ENCODE data around the gene CARD8.

DNA sequence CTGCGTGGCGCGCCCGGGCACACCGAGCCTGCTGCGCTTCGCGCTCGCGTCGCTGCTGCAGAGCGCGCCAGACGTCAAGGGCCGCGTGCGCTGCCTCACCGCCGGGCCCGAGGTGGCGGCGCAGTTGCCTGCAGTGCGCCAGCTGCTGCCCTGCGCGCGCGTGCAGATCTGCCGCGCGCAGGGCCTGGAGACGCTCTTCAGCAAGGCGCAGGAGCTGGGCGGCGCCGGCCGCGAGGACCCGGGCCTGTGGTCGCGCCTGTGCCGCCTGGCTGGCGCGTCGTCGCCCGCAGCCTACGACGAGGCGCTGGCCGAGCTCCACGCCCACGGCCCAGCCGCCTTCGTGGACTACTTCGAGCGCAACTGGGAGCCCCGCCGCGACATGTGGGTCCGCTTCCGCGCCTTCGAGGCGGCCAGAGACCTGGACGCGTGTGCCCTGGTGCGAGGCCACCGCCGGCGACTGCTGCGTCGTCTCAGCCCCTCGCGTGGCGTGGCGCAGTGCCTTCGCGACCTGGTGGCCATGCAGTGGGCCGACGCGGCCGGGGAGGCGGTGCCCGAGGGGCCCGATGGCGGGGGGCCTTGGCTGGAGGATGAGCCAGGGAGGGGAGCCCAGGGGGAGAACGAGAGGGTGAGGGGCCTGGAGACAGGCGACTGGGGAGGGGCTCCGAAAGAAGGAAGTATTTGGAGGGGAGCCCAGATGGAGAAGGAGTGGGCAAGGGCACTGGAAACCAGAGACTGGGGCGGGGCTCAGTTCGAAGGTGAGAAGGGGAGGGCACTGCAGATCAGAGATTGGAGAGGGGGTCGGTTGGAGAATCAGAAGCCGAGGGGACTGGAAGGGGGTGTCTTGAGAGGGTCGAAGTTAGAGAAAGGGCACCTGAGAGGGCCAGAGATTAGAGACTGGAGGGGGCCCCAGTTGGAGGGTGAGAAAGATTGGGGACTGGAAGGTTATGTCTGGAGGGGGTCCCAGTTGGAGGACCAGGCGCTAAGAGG is 60.6 kb downstream of the CARD8 start:
- TF ChIP-seq FOXK1 (CRISPR knock-in tag; IDR thresholded peaks at IDR 0.05) (no peak), JUN (CRISPR knock-in tag; IDR thresholded peaks at IDR 0.05) (no peak), SMAD3 (CRISPR knock-in tag; IDR thresholded peaks at IDR 0.05; ENCODE audit: borderline replicate concordance) (no peak), CREB1 (CRISPR knock-in tag; IDR thresholded peaks at IDR 0.05) (no peak), NR3C1 (CRISPR knock-in tag; conservative IDR thresholded peaks at IDR 0.05; ENCODE audit: low read depth) (no peak), ETV6 (CRISPR knock-in tag; IDR thresholded peaks at IDR 0.05) (no peak)
- TF ChIP-seq, protein P1, sequence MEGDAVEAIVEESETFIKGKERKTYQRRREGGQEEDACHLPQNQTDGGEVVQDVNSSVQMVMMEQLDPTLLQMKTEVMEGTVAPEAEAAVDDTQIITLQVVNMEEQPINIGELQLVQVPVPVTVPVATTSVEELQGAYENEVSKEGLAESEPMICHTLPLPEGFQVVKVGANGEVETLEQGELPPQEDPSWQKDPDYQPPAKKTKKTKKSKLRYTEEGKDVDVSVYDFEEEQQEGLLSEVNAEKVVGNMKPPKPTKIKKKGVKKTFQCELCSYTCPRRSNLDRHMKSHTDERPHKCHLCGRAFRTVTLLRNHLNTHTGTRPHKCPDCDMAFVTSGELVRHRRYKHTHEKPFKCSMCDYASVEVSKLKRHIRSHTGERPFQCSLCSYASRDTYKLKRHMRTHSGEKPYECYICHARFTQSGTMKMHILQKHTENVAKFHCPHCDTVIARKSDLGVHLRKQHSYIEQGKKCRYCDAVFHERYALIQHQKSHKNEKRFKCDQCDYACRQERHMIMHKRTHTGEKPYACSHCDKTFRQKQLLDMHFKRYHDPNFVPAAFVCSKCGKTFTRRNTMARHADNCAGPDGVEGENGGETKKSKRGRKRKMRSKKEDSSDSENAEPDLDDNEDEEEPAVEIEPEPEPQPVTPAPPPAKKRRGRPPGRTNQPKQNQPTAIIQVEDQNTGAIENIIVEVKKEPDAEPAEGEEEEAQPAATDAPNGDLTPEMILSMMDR (IDR thresholded peaks at IDR 0.05) = no peak
- TF ChIP-seq, protein P2, sequence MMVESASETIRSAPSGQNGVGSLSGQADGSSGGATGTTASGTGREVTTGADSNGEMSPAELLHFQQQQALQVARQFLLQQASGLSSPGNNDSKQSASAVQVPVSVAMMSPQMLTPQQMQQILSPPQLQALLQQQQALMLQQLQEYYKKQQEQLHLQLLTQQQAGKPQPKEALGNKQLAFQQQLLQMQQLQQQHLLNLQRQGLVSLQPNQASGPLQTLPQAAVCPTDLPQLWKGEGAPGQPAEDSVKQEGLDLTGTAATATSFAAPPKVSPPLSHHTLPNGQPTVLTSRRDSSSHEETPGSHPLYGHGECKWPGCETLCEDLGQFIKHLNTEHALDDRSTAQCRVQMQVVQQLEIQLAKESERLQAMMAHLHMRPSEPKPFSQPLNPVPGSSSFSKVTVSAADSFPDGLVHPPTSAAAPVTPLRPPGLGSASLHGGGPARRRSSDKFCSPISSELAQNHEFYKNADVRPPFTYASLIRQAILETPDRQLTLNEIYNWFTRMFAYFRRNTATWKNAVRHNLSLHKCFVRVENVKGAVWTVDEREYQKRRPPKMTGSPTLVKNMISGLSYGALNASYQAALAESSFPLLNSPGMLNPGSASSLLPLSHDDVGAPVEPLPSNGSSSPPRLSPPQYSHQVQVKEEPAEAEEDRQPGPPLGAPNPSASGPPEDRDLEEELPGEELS (CRISPR knock-in tag; IDR thresholded peaks at IDR 0.05) = 0 out of 2 replicates have a peak, but pooled peaks have one; percentile 43
- TF ChIP-seq, protein P3, sequence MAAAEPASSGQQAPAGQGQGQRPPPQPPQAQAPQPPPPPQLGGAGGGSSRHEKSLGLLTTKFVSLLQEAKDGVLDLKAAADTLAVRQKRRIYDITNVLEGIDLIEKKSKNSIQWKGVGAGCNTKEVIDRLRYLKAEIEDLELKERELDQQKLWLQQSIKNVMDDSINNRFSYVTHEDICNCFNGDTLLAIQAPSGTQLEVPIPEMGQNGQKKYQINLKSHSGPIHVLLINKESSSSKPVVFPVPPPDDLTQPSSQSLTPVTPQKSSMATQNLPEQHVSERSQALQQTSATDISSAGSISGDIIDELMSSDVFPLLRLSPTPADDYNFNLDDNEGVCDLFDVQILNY (CRISPR knock-in tag; IDR thresholded peaks at IDR 0.05) = no peak
- TF ChIP-seq, protein P4, sequence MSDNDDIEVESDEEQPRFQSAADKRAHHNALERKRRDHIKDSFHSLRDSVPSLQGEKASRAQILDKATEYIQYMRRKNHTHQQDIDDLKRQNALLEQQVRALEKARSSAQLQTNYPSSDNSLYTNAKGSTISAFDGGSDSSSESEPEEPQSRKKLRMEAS (CRISPR knock-in tag; IDR thresholded peaks at IDR 0.05) = no peak
- TF ChIP-seq, protein P5, sequence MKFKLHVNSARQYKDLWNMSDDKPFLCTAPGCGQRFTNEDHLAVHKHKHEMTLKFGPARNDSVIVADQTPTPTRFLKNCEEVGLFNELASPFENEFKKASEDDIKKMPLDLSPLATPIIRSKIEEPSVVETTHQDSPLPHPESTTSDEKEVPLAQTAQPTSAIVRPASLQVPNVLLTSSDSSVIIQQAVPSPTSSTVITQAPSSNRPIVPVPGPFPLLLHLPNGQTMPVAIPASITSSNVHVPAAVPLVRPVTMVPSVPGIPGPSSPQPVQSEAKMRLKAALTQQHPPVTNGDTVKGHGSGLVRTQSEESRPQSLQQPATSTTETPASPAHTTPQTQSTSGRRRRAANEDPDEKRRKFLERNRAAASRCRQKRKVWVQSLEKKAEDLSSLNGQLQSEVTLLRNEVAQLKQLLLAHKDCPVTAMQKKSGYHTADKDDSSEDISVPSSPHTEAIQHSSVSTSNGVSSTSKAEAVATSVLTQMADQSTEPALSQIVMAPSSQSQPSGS (CRISPR knock-in tag; IDR thresholded peaks at IDR 0.05; ENCODE audit: borderline replicate concordance, low read depth) = no peak
- TF ChIP-seq, protein P6, sequence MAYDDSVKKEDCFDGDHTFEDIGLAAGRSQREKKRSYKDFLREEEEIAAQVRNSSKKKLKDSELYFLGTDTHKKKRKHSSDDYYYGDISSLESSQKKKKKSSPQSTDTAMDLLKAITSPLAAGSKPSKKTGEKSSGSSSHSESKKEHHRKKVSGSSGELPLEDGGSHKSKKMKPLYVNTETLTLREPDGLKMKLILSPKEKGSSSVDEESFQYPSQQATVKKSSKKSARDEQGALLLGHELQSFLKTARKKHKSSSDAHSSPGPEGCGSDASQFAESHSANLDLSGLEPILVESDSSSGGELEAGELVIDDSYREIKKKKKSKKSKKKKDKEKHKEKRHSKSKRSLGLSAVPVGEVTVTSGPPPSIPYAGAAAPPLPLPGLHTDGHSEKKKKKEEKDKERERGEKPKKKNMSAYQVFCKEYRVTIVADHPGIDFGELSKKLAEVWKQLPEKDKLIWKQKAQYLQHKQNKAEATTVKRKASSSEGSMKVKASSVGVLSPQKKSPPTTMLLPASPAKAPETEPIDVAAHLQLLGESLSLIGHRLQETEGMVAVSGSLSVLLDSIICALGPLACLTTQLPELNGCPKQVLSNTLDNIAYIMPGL (CRISPR knock-in tag; IDR thresholded peaks at IDR 0.05) = no peak
